PC-3 (cell line): ENCODE measurements around the gene FAM83D. TPM values are rescaled to one million over a fixed set of nuclear protein-coding genes. Genes with fewer than 3 reads are reported as not detected.

Source experiments
- ATAC-seq: fragments of 200-7000 bp; cut with Tn5 transposase; 2 replicates; pipeline ENCODE4 v1.9.1; 2020; ENCODE audit warnings: mild to moderate bottlenecking, moderate library complexity
- BruUV-seq: library from RNA; stranded (reverse); fragments of 400-500 nt; replicated peaks from 2 replicates; lab custom pipeline; 2021; lab: Mats Ljungman, UMichigan
- CTCF ChIA-PET: fragments of 300-600 bp; sonication (Branson Sonifier 250); formaldehyde crosslinking; loops from one replicate; lab custom pipeline; 2022; ENCODE audit warnings: antibody characterized with exemption; lab: Charles Lee
- POLR2A ChIA-PET: fragments of 300-600 bp; sonication (Branson Sonifier 250); formaldehyde crosslinking; loops from one replicate; lab custom pipeline; 2022; ENCODE audit warnings: antibody characterized with exemption; ENCODE audit not compliant: unreplicated experiment; lab: Charles Lee
- DNase-seq: peaks from one replicate; pipeline ENCODE4 v3.0.0-alpha.2; 2015
- H2AFZ ChIP-seq: fragments of 300-600 bp; sonication (generic); 2 replicates; pipeline ENCODE4 v1.6.0; 2016; ENCODE audit warnings: antibody characterized with exemption, low read length
- H3F3A ChIP-seq: fragments of 300-600 bp; sonication (generic); one replicate; pipeline ENCODE4 v1.6.0; 2017; ENCODE audit warnings: antibody characterized with exemption, low read length, control low read depth, mild to moderate bottlenecking; ENCODE audit not compliant: unreplicated experiment
- H3K27ac ChIP-seq: fragments of 300-600 bp; sonication (generic); 2 replicates; pipeline ENCODE4 v1.5.1; 2016; ENCODE audit warnings: mild to moderate bottlenecking, low read length
- H3K27me3 ChIP-seq: fragments of 300-600 bp; sonication (generic); 2 replicates; pipeline ENCODE4 v1.6.1; 2016; ENCODE audit warnings: low read length, mixed read lengths
- H3K36me3 ChIP-seq: fragments of 300-600 bp; sonication (generic); 2 replicates; pipeline ENCODE4 v1.6.1; 2016; ENCODE audit warnings: low read depth, mixed run types, low read length, mixed read lengths
- H3K4me1 ChIP-seq: fragments of 300-600 bp; sonication (generic); 2 replicates; pipeline ENCODE4 v1.5.1; 2016; ENCODE audit warnings: low read length; ENCODE audit not compliant: insufficient read depth
- H3K4me2 ChIP-seq: fragments of 300-600 bp; sonication (generic); 2 replicates; pipeline ENCODE4 v1.6.0; 2016; ENCODE audit warnings: low read length
- H3K4me3 ChIP-seq: fragments of 300-600 bp; sonication (generic); 2 replicates; pipeline ENCODE4 v1.5.1; 2016; ENCODE audit warnings: mild to moderate bottlenecking, low read length, mixed read lengths
- H3K79me2 ChIP-seq: fragments of 300-600 bp; sonication (generic); 2 replicates; pipeline ENCODE4 v1.6.1; 2017; ENCODE audit warnings: low read length, mixed read lengths
- H3K9ac ChIP-seq: fragments of 300-600 bp; sonication (generic); 2 replicates; pipeline ENCODE4 v1.6.0; 2016; ENCODE audit warnings: mild to moderate bottlenecking, low read length
- H3K9me2 ChIP-seq: fragments of 300-600 bp; sonication (generic); replicated peaks from 2 replicates; pipeline ENCODE4 v1.6.1; 2016; ENCODE audit warnings: mixed run types, low read length, mixed read lengths
- H3K9me3 ChIP-seq: fragments of 300-600 bp; sonication (generic); 2 replicates; pipeline ENCODE4 v1.6.1; 2016; ENCODE audit warnings: low read length, mixed read lengths
- H4K20me1 ChIP-seq: fragments of 300-600 bp; sonication (generic); 2 replicates; pipeline ENCODE4 v1.6.1; 2016; ENCODE audit warnings: low read length, mixed read lengths
- EZH2 ChIP-seq: fragments of 300-600 bp; sonication (generic); IDR thresholded peaks from one replicate; pipeline ENCODE4 v1.6.1; 2017; ENCODE audit warnings: antibody characterized with exemption, mild to moderate bottlenecking, low read length; ENCODE audit not compliant: unreplicated experiment
- EZH2phosphoT487 ChIP-seq: fragments of 300-600 bp; sonication (generic); IDR thresholded peaks from 2 replicates; pipeline ENCODE4 v1.6.1; 2018; ENCODE audit warnings: mild to moderate bottlenecking, antibody characterized with exemption, low read length, borderline replicate concordance
- intact Hi-C: fragments of 100-400 bp; cut with micrococcal nuclease; formaldehyde crosslinking; loops from 2 replicates; pipeline ENCODE4 v1.9.0; 2023
- total RNA-seq: library from RNA; depleted of rRNA; stranded (reverse); fragments of >200 nt; gene quantifications from 2 replicates; pipeline ENCODE4 v1.2.3, GENCODE V29; 2014
- TF ChIP-seq, protein P1 (sequence below): fragments of 300-600 bp; sonication (generic); conservative IDR thresholded peaks from 2 replicates; pipeline ENCODE4 v1.5.1; 2017; ENCODE audit warnings: antibody characterized with exemption, low read depth, mild to moderate bottlenecking, low read length

Gene FAM83D
- total RNA-seq, 1 experiment from 2014 or later = 69.6 TPM

- ATAC-seq (no peak), DNase-seq (no peak)
- ChIA-PET POLR2A (no interaction called here), CTCF (no interaction called here)
- no peaks in the 10 kb centered on the region for H3K27me3 ChIP-seq
- no peaks in the 10 kb centered on the region for H3K9me3 ChIP-seq
- peaks cover 84% of the 10 kb centered on the region for H4K20me1 ChIP-seq
- TF ChIP-seq EZH2phosphoT487 (no peak), EZH2 (no peak)
- TF ChIP-seq, protein P1, sequence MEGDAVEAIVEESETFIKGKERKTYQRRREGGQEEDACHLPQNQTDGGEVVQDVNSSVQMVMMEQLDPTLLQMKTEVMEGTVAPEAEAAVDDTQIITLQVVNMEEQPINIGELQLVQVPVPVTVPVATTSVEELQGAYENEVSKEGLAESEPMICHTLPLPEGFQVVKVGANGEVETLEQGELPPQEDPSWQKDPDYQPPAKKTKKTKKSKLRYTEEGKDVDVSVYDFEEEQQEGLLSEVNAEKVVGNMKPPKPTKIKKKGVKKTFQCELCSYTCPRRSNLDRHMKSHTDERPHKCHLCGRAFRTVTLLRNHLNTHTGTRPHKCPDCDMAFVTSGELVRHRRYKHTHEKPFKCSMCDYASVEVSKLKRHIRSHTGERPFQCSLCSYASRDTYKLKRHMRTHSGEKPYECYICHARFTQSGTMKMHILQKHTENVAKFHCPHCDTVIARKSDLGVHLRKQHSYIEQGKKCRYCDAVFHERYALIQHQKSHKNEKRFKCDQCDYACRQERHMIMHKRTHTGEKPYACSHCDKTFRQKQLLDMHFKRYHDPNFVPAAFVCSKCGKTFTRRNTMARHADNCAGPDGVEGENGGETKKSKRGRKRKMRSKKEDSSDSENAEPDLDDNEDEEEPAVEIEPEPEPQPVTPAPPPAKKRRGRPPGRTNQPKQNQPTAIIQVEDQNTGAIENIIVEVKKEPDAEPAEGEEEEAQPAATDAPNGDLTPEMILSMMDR = no peak
- H3F3A ChIP-seq = no peaks in the 10 kb centered on the region
- no peak overlapping the region for H2AFZ ChIP-seq
- peaks cover 100% of the 10 kb centered on the region for H3K79me2 ChIP-seq
- intact Hi-C loops = no loop called here
- H3K4me1 ChIP-seq = peaks cover 6% of the 10 kb centered on the region; the same call in 1 of the 2 replicates
- no peak overlapping the region for H3K4me2 ChIP-seq
- BruUV-seq = no TSS peak
- H3K27ac ChIP-seq = no peak overlapping the region
- peaks cover 36% of the 10 kb centered on the region; the same call in 1 of the 2 replicates for H3K36me3 ChIP-seq
- no peak overlapping the region for H3K9ac ChIP-seq
- no peaks in the 10 kb centered on the region for H3K9me2 ChIP-seq
- no peak overlapping the region for H3K4me3 ChIP-seq
These were observed 9.8 kb downstream of the FAM83D start for GRCh38 chr20:38935967-38936407.

- DNase-seq = no peak
- peaks cover 39% of the 10 kb centered on the region; the same call in 1 of the 2 replicates for H3K36me3 ChIP-seq
- POLR2A ChIA-PET = interaction anchor here (0.6 kb wide), 1 partner anchor 92 kb away, joined by 3 read pairs; no protein-coding TSS in a partner anchor
- H3K4me3 ChIP-seq = no peak overlapping the region
- no peaks in the 10 kb centered on the region for H3K27me3 ChIP-seq
- H3K9me3 ChIP-seq = no peaks in the 10 kb centered on the region
- intact Hi-C loops = no loop called here
- no peak overlapping the region for H3K9ac ChIP-seq
- H2AFZ ChIP-seq = no peak overlapping the region
- no peaks in the 10 kb centered on the region for H3K4me1 ChIP-seq
- H3K4me2 ChIP-seq = no peak overlapping the region
- H3K9me2 ChIP-seq = no peaks in the 10 kb centered on the region
- CTCF ChIA-PET = no interaction called here
- no peak for TF ChIP-seq EZH2phosphoT487
- no peak for TF ChIP-seq EZH2
- TF ChIP-seq, protein P1 = no peak
- peaks cover 100% of the 10 kb centered on the region for H3K79me2 ChIP-seq
- no peaks in the 10 kb centered on the region for H3F3A ChIP-seq
- ATAC-seq = no peak
- no TSS peak for BruUV-seq
- no peak overlapping the region for H3K27ac ChIP-seq
- peaks cover 85% of the 10 kb centered on the region for H4K20me1 ChIP-seq
These were observed 10.8 kb downstream of the FAM83D start for GRCh38 chr20:38937000-38937399.

GRCh38 chr20:38937978-38938473 lies 11.8 kb downstream of the FAM83D start:
- Histone ChIP-seq H3K9ac (no peak overlapping the region), H4K20me1 (peaks cover 78% of the 10 kb centered on the region), H3K4me1 (no peaks in the 10 kb centered on the region), H3K9me2 (no peaks in the 10 kb centered on the region), H3K4me2 (no peak overlapping the region), H3K79me2 (peaks cover 99% of the 10 kb centered on the region), H3K9me3 (no peaks in the 10 kb centered on the region), H3K27me3 (no peaks in the 10 kb centered on the region), H3F3A (no peaks in the 10 kb centered on the region), H3K4me3 (no peak overlapping the region), H3K27ac (no peak overlapping the region), H2AFZ (no peak overlapping the region), H3K36me3 (peaks cover 49% of the 10 kb centered on the region)
- DNase-seq (no peak), ATAC-seq (no peak)
- POLR2A ChIA-PET = no interaction called here
- BruUV-seq = no TSS peak
- TF ChIP-seq EZH2phosphoT487 (no peak), EZH2 (no peak)
- TF ChIP-seq, protein P1 = no peak
- intact Hi-C loops = no loop called here
- CTCF ChIA-PET = no interaction called here
